ENCODE data around the gene ACSF3. TPM values are rescaled to one million over a fixed set of nuclear protein-coding genes. Genes with fewer than 3 reads are reported as not detected.

The ACSF3 gene
- total RNA-seq, 4 donors from 2014 or later = 26.1 to 55.1 (median 32.5) TPM

DNA sequence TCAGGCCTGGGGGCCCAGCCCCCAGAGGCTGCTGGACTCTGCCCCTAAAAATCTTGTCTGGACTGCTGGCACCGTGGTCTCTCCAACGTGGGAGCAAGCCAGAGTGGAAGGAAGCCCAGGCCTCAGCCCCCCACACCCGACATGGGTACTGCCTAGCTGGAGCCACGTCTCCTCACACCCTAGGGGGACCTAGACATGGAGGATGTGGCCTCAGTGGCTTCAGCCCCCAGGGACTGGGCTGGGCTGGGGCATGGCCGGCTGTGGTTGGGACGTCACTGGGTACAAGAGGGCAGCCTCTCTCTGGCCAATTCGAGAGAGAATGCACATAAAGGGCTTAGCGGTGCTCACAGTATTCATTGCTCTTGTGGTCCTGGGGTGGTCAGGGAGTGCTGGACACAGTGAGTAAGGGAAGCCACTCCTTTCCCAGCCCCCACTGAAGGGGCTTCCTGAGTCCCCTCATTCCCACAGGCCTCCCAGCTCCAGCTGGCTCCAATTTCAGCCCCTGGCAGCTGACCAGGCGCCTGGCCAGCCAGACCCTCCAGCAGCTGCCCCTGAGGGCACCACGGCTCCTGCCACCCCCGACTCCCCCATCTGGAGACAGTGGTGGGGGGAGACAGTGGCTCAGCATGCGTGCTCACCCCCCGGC, 79.0 kb downstream of the ACSF3 start:
- Histone ChIP-seq H3K36me3 (no peaks in the 10 kb centered on the region), H3K27ac (no peak overlapping the region), H3K9me3 (no peaks in the 10 kb centered on the region), H3K4me3 (no peak overlapping the region), H3K27me3 (peaks cover 53% of the 10 kb centered on the region), H3K4me1 (peaks cover 18% of the 10 kb centered on the region)
- no peak for DNase-seq (ENCODE audit: low spot score in 2 of 2)
- no CpG with 5 or more reads among the region's 13 CpGs for WGBS
- no peak for TF ChIP-seq POLR2A (IDR thresholded peaks at IDR 0.05)
- TF ChIP-seq POLR2AphosphoS5 (IDR thresholded peaks at IDR 0.05) = no peak
- TF ChIP-seq EP300 (IDR thresholded peaks at IDR 0.05) = no peak
- TF ChIP-seq, protein P1, sequence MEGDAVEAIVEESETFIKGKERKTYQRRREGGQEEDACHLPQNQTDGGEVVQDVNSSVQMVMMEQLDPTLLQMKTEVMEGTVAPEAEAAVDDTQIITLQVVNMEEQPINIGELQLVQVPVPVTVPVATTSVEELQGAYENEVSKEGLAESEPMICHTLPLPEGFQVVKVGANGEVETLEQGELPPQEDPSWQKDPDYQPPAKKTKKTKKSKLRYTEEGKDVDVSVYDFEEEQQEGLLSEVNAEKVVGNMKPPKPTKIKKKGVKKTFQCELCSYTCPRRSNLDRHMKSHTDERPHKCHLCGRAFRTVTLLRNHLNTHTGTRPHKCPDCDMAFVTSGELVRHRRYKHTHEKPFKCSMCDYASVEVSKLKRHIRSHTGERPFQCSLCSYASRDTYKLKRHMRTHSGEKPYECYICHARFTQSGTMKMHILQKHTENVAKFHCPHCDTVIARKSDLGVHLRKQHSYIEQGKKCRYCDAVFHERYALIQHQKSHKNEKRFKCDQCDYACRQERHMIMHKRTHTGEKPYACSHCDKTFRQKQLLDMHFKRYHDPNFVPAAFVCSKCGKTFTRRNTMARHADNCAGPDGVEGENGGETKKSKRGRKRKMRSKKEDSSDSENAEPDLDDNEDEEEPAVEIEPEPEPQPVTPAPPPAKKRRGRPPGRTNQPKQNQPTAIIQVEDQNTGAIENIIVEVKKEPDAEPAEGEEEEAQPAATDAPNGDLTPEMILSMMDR (IDR thresholded peaks at IDR 0.05) = no peak

GRCh38 chr16:89173174-89173921, 79.7 kb downstream of the ACSF3 start:
- H3K27me3 ChIP-seq = peaks cover 52% of the 10 kb centered on the region
- DNase-seq (ENCODE audit: low spot score in 2 of 2) = no peak
- no peaks in the 10 kb centered on the region for H3K9me3 ChIP-seq
- TF ChIP-seq POLR2A (IDR thresholded peaks at IDR 0.05) = no peak
- no peak for TF ChIP-seq POLR2AphosphoS5 (IDR thresholded peaks at IDR 0.05)
- no peak for TF ChIP-seq EP300 (IDR thresholded peaks at IDR 0.05)
- TF ChIP-seq, protein P1 (IDR thresholded peaks at IDR 0.05) = no peak
- 67% methylated on average over 3 of the region's 11 CpGs for WGBS
- no peak overlapping the region for H3K27ac ChIP-seq
- no peak overlapping the region for H3K4me3 ChIP-seq
- H3K36me3 ChIP-seq = no peaks in the 10 kb centered on the region
- H3K4me1 ChIP-seq = peaks cover 16% of the 10 kb centered on the region

DNA sequence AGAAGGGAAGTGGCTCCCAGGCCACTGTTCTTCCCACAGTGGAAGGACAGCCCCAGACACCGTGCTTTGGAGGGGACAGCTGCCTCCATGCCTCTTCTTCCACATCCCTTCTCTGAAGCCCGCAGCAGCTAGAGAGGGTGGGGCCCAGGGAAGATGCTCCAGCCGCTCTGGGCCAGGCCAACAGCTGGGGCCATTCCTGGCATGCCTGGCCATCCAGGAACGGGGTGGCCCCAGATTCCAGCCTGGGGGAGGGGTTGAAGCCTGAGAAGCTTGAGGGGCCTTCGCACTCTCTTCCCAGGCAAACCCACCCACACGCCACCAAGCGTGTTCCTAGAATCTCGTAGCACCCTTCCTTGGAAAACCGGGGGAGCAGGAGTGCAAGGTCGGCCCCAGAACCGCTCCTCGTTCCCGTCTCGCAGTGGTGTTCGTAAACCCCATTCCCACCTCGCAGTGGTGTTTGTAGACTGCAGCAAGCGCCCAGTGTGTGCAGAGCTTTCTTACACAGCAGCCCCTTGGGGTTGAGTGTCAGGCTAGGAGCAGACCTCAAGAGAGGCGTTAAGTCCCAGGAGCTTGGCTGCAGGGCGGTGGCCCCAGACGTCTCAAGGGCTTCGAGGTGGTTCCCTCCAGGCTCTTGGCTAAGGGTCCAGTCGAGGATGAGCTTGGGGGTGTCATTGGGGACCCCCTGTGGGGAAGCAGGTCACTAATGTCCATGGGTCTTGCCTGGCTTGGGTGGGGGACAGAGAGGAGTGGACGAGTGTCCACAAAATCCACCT, 80.6 kb downstream of the ACSF3 start:
- peaks cover 52% of the 10 kb centered on the region for H3K27me3 ChIP-seq
- no peak overlapping the region for H3K27ac ChIP-seq
- no peak overlapping the region for H3K4me3 ChIP-seq
- TF ChIP-seq POLR2A (IDR thresholded peaks at IDR 0.05) = no peak
- TF ChIP-seq EP300 (IDR thresholded peaks at IDR 0.05) = no peak
- TF ChIP-seq, protein P1 (IDR thresholded peaks at IDR 0.05) = no peak
- no peak for TF ChIP-seq POLR2AphosphoS5 (IDR thresholded peaks at IDR 0.05)
- 69% methylated on average over 16 of the region's 23 CpGs for WGBS
- DNase-seq (ENCODE audit: low spot score in 2 of 2) = no peak
- H3K4me1 ChIP-seq = peaks cover 21% of the 10 kb centered on the region
- H3K9me3 ChIP-seq = no peaks in the 10 kb centered on the region
- no peaks in the 10 kb centered on the region for H3K36me3 ChIP-seq

DNA sequence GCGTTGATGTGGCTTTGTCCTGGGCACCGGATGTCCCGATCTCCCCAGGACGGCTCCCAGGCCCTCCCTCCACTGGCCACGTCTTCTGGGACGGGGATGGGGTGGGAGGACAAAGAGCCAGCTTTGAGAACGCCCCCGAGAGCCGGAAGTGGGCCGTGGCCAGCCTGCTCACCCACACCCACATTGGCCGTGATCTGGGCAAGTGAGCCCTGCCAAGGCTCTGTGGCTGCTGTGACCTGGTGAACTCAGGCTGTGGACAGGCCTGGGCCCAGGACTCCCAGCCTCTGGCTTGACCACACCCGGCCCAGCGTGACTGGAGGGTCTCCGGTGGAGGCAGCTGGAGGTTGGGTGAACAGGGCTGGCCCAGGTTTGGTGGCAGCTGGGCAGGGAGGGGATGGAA, 81.2 kb downstream of the ACSF3 start:
- Histone ChIP-seq H3K27me3 (peaks cover 46% of the 10 kb centered on the region), H3K4me3 (no peak overlapping the region), H3K9me3 (no peaks in the 10 kb centered on the region), H3K4me1 (peaks cover 21% of the 10 kb centered on the region), H3K27ac (no peak overlapping the region), H3K36me3 (no peaks in the 10 kb centered on the region)
- TF ChIP-seq POLR2AphosphoS5 (IDR thresholded peaks at IDR 0.05) = no peak
- DNase-seq (ENCODE audit: low spot score in 2 of 2) = no peak
- 71% methylated on average over 3 of the region's 14 CpGs for WGBS

DNA sequence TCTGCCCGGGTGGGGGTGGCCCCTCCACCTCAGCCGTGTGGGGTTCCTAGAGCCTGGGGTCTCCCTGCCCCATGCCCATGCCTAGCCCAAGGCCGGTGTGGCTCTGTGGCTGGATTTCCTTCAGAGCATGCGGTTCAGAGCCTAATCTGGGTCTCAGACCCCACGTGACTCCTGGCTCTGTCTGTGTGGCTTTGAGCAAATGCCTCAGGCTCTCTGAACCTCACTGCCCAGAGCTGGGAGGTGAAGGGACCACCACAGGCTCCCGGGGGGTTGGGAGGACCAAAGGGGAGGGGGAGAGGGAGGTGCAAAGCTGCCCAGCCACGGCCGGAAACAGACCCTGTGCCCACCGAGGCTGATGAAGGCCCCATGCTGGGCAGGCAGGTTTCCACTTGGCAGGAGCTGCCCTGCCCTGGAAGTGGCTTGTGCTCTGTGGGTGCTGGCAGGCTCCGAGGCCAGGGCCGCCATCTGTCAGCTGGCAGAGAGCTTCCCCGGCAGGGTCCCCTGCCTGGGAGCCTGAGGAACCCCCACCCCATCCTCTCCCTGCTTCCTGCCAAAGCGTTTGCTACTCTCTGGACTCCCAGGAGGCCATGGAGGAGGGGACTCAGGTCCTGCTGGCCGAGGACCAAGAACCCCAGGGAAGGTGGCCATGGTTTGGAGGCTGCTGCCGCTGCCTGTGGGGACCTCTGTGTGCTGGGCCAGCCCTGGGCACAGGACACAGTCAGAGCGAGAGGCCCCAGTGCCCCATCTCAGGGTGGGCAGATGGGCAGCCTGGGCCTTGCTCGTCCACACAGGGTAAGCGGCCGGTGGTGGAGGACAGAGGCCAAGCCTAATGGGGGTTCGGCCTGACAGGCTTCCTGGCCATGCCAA, 81.9 kb downstream of the ACSF3 start:
- H3K27me3 ChIP-seq = peaks cover 42% of the 10 kb centered on the region
- WGBS = 50% methylated on average over 8 of the region's 20 CpGs
- H3K36me3 ChIP-seq = no peaks in the 10 kb centered on the region
- no peak overlapping the region for H3K27ac ChIP-seq
- no peak for DNase-seq (ENCODE audit: low spot score in 2 of 2)
- H3K4me3 ChIP-seq = no peak overlapping the region
- H3K9me3 ChIP-seq = no peaks in the 10 kb centered on the region
- no peak for TF ChIP-seq POLR2AphosphoS5 (IDR thresholded peaks at IDR 0.05)
- no peak for TF ChIP-seq POLR2A (IDR thresholded peaks at IDR 0.05)
- TF ChIP-seq, protein P1 (IDR thresholded peaks at IDR 0.05) = no peak
- no peak for TF ChIP-seq EP300 (IDR thresholded peaks at IDR 0.05)
- H3K4me1 ChIP-seq = peaks cover 19% of the 10 kb centered on the region
